Measurements from ENCODE around the gene U2AF2.

- no peak for TF ChIP-seq POLR2A (IDR thresholded peaks at IDR 0.05)
- no peak for TF ChIP-seq CTCF (IDR thresholded peaks at IDR 0.05)
These were observed 6.1 kb upstream of the U2AF2 start for GRCh38 chr19:55648585-55649267.

Measured in Peyer's patch (tissue), 4 donors.